ENCODE measurements around the gene RFC5.
A peak's percentile ranks its signal among the peaks of the same experiment; 100 is the strongest.
"Not testable (repeated sequence)": the region's sequence is repeated elsewhere in the genome, so short reads cannot be mapped to it uniquely, and the experiment has no call there.

RFC5 gene, protein sequence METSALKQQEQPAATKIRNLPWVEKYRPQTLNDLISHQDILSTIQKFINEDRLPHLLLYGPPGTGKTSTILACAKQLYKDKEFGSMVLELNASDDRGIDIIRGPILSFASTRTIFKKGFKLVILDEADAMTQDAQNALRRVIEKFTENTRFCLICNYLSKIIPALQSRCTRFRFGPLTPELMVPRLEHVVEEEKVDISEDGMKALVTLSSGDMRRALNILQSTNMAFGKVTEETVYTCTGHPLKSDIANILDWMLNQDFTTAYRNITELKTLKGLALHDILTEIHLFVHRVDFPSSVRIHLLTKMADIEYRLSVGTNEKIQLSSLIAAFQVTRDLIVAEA

GRCh38 chr12:118016424-118017264 is at the start of gene RFC5:
Gene RFC5, plus strand, starts transcription at chr12:118016703. Its CDS starts 125 bp downstream, at chr12:118016828.
- peak; percentile 99 to 100 (median 100) for DNase-seq

- peak in 1 of 3 experiments; percentile 39 for DNase-seq
These were observed 49.5 kb upstream of the RFC5 start for GRCh38 chr12:117967043-117967442.

GRCh38 chr12:117967512-117967911 is 49.0 kb upstream of the RFC5 start:
- DNase-seq, result peak; percentile 40 to 68 (median 61)

- DNase-seq, result peak; percentile 30 to 71 (median 52)
These were observed 48.2 kb upstream of the RFC5 start for GRCh38 chr12:117968151-117968789.

DNA sequence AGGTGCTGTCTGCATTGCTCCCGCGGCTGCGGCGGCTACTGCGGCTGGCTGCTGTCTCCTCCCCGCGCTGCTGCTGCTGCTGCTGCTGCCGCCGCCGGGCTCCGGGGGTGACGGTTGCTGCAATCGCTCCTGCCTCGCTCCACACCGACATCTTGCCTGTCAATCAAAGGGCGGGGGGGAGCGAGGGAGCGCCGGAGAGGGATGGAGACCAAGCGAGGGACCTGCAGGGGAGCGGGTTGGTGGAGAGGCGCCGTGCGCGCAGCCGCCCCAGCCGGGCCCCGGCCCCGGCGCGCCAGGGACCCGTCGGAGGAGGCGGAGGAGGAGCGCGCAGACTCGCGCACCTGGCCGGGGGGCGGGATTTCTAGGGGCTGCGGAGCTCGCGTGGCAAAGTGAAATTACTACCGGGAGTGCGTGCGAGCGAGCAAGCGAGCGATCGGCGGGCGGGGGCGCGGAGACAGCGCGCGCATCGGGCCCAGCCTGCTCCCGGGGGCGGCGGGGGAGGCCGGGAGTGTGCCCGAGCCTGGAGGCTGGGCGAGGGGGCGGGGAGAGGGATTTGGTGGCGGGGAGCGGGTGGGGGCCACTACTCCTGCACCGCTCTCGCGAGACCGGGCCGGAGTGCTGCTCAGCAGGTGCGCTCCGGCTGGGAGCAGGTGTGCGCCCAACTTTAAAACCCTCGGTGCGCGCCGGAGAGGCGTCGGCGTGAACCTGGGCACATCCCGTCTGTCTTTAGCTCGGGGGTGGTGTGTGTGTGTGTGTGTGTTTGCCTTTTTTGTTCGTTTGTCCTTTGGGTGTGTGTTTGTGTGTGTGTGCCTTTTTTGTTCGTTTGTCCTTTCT is 47.5 kb upstream of the RFC5 start, which contains the start of gene KSR2:
Gene KSR2, minus strand, starts transcription at position 165 of the 834 bp plus-strand sequence. CDS start 735 bp downstream, outside the sequence.
- peak; percentile 97 to 100 (median 99) for DNase-seq

GRCh38 chr12:117970334-117970733 is 46.2 kb upstream of the RFC5 start:
- DNase-seq, result no peak

DNA sequence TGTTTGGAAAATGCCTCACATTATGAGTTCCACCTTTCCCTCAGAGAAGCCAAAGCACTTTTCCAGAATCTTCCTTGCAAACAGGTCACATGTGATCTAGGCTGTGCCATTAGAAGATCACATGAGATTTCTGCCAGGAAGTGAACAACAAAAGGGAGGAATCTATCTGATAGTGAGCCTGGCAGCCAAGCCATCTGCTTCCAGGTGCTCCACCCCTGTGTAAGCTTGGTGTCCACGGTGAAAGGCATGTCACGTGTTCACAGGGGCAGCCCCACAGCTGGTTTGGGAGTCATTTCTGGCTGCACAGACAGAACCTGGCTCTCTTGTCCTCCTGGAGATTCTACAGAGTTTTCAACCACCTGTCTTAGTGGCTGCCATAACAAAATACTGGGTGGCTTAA is 44.2 kb upstream of the RFC5 start:
- DNase-seq, result no peak

DNA sequence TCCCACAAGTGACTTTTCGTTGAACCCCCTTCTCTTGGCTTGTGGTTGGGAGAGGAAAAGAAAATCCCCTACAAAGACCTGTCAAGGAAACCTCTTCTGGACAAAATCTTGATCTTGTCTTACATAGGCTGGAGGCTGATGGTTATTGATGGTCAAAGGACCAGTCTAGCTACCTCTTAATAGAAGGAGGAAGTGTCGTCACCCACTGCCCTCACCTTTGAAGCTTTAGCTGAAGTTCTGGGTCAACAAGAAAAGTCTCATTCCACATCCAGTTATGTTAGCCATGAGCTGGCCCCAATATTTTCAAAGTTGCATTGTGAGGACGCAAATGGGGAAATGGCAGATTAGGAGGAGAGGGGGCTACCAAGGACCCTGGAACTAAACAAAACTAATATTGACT is 41.5 kb upstream of the RFC5 start:
- DNase-seq, result no peak

- DNase-seq, result no peak
These were observed 39.1 kb upstream of the RFC5 start for GRCh38 chr12:117977373-117977772.

DNA sequence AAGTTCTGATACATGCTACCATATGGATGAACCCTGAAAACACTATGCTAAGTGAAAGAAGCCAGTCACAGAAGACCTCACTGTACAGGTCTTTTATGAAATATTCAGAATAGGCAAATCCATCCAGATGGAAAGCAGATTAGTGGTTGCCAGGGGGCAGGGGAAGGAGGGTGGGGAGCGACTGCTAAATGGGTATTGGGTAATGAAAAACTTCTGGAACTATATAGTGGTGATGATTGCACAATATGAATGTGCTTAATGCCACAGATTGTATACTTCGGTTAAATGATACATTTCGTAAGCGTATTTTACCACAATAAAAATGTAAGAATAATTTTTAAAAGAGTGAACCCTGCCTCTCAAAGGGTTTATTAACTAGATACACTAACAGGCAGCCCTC is 35.9 kb upstream of the RFC5 start:
- DNase-seq, result no peak

- no peak for DNase-seq
These were observed 35.2 kb upstream of the RFC5 start for GRCh38 chr12:117981267-117981666.

GRCh38 chr12:117985182-117985581 is 31.3 kb upstream of the RFC5 start:
- no peak for DNase-seq

- DNase-seq, result no peak
These were observed 29.6 kb upstream of the RFC5 start for GRCh38 chr12:117986705-117987469.

DNA sequence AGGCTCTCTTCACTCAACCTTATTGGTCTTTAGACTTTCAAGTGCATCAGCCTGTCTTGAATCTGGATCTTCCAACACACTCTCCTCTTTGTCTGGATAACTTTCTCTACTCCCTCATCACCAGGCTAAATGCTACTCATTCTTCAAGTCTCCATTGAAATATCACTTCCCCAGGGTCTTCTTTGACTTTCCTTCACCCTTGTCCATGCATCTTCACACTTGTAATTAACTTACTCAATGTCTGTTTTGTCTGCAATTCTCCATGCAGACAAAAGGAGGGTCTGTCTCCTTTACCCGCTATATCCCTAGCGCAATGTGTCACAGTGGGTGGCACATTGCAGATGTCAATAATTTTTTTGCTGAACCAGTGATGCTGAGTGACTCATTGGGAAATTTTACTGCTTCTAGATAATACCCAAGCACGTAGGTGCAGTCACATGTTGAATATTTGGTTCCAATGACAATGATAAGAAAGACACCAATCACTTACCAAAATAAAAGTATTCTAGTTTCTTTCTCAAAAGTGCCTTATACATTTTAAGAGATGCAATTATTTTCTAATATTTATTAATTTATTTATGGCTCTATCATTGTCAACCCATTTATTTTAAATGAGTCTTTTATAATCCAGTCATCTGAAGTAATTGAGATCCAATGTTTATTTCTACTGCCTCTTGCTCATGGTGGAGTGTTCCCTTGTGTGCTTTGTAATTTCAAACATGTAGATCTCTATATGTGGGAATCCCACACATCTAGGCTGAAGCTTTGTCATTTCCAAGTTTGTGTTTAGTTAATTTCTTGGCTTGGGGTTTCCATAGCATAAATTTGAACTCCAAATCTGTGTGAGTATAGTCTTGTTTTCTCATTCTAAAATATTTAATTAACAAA is 21.7 kb upstream of the RFC5 start:
- no peak for DNase-seq

DNA sequence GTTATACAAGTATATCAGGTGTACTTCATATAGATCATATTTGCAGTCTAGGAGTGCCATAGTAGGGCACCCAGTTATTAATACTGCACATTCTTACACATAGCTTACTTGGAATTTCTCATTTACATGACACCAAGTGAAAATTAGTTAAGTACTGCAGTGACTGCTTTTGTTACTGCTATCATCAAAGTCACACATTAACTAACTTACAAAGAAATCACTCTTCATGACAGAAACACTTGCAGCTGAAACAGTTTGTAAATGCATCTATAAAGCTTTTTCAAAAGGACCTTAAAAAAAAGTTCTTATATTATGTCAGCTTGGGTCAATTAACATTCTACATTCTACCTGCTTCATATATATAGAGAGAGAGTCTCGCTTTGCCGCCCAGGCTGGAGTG is 17.8 kb upstream of the RFC5 start:
- no peak for DNase-seq

DNA sequence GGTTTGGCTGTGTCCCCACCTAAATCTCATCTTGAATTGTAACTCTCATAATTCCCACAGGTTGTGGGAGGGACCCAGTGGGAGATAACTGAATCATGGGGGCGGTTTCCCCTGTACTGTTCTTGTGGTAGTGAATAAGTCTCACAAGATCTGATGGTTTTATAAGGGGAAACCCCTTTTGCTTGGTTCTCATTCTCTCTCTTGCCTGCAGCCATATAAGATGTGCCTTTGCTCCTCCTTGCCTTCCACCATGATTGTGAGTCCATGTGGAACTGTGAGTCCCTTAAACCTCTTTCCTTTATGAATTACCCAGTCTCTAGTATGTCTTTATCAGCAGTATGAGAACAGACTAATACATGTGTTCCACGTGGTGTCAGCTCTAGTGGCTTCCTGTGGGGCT is 16.7 kb upstream of the RFC5 start:
- not testable (repeated sequence) for DNase-seq

- DNase-seq, result no peak
These were observed 5.6 kb upstream of the RFC5 start for GRCh38 chr12:118010903-118011302.

DNA sequence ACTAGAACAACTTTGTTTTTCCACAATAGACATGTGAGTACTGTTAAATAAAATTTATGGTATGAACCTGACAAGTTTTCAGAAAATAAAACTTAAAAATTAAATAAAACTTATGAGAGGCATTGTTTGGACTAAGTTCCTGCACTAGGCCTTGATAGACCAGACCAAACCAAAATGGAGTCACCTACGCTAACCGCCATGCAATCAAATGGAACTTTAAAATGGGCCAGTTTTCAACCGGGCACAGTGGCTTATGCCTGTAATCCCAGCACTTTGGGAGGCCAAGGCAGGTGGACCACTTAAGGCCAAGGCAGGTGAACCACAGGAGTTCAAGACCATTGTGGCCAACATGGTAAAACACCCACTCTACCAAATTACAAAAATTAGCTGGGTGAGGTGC is 5.1 kb upstream of the RFC5 start:
- DNase-seq, result no peak

- no peak for DNase-seq
These were observed 4.5 kb upstream of the RFC5 start for GRCh38 chr12:118011961-118012360.

GRCh38 chr12:118013283-118013682 is 3.2 kb upstream of the RFC5 start:
- no peak for DNase-seq

DNA sequence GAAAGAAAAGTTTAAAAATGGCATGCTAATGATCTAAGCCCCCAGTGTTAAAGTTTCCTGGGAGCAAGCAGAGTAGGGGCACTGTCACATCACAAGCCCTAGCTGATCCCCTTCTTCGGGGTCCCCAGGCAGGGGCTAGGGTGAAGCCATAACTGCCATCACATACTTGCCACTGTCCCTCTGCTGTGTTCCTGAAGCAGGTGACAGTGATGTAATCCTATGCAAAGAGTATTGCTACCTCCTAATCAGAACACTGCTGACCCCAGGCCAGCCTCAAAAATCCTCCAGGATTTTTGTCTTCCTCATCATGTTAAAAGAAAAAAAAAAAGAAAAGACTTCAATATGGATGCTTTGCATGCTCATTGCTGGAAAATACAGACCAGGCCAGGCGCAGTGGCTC is 1.2 kb upstream of the RFC5 start:
- DNase-seq, result no peak
